Vagina (tissue), 2 donors: ENCODE measurements around the gene TOPAZ1.
A peak's percentile ranks its signal among the peaks of the same experiment; 100 is the strongest.

Source experiments
- CTCF ChIP-seq, 3 experiments: fragments of 450-650 bp in 2 of 3; fragments of 200-600 bp in 1 of 3; sonication (generic) in 1 of 3; IDR thresholded peaks; one replicate each; pipeline ENCODE4 v1.5.1; 2017 to 2019; ENCODE audit warnings: antibody characterized with exemption in 3 of 3, mild to moderate bottlenecking in 2 of 3, moderate library complexity in 2 of 3
- POLR2A ChIP-seq, 2 donors: fragments of 450-650 bp; IDR thresholded peaks; one replicate each; pipeline ENCODE4 v1.6.1; 2017; ENCODE audit warnings: antibody characterized with exemption in 2 of 2, mild to moderate bottlenecking in 2 of 2, moderate library complexity in 2 of 2
- POLR2AphosphoS5 ChIP-seq, 2 donors: sonication (generic); formaldehyde crosslinking; IDR thresholded peaks; one replicate each; pipeline ENCODE4 v1.9.0; 2017; ENCODE audit warnings: antibody characterized with exemption in 2 of 2, mild to moderate bottlenecking in 2 of 2, low read depth in 1 of 2; ENCODE audit not compliant: insufficient read depth in 1 of 2

GRCh38 chr3:44355362-44356033 lies 113.8 kb downstream of the TOPAZ1 start:
- TF ChIP-seq POLR2A (IDR thresholded peaks at IDR 0.05), result no peak
- TF ChIP-seq CTCF (IDR thresholded peaks at IDR 0.05), result no peak
- TF ChIP-seq POLR2AphosphoS5 (IDR thresholded peaks at IDR 0.05; ENCODE audit: insufficient read depth in 1 of 2, low read depth in 1 of 2), result peak in 1 of 2 donors; percentile 63
